ENCODE measurements around the gene NAA50. TPM values are rescaled to one million over a fixed set of nuclear protein-coding genes. Genes with fewer than 3 reads are reported as not detected.

NAA50 gene
- total RNA-seq, 8 experiments from 2014 or later: 34.0 to 108 (median 72.5) TPM

DNA sequence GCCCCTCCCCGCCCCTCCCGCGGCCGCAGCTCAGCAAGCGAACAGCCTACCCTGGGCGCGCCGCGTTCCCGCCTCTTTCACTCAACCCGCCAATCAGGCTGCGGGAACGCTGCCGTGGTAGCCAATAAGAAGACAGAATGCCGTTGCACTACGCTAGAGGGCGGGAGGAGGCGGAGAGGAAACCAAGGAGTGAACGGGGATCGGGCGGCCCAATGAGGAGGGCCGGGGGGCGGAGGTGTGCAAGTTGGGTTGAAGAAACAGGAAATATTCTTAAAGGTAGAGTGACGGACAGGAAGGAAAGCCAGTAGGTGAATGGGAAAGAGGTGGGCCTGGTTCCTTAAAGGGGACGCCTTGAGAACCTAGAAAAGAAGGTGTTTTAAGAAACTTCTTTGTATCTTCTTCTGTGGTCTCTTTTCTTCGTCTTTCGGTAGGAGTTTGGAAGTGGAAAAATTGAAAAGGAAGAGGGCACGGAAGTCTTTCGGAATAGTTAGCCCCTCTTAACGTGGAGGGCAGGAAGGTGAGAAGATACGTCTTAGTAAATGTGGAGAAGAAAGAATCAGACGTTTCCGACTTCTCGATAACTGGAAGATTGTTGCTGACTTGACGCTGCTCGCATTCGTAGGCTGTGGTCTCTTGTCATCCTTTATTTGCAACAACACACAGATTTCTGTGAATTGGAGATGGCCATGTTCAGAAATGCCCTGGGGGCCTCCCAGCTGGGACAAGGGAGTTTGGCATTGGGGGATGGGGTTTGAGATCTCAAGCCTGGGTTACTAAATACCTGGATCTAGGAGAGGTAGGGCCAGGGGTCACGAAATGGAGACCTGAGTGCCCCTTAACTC is 49.2 kb downstream of the NAA50 start:
- peaks cover 0 to 6% of the 10 kb centered on the region in 2 donors for H3K4me1 ChIP-seq (replicated peaks in 1 of 2)
- 0 to 2% (median 0%) methylated on average over 3 to 17 of the region's 38 CpGs; no CpG with 5 or more reads in 3 of the 10 experiments for WGBS, 10 experiments
- ATAC-seq (replicated peaks in 6 of 8): peak; percentile 88 to 93 (median 90)
- peak overlapping the region; percentile 69 to 97 (median 81) for H3K4me3 ChIP-seq
- in situ Hi-C loops (cut with MboI; ENCODE audit: low pct_unique_long_range_greater_than_20kb in 2 of 9, low sequenced_read_pairs in 9 of 9, unreplicated experiment in 9 of 9): no loop called here
- peak overlapping the region in 1 of 2 donors; percentile 51 for H3K27ac ChIP-seq

DNA sequence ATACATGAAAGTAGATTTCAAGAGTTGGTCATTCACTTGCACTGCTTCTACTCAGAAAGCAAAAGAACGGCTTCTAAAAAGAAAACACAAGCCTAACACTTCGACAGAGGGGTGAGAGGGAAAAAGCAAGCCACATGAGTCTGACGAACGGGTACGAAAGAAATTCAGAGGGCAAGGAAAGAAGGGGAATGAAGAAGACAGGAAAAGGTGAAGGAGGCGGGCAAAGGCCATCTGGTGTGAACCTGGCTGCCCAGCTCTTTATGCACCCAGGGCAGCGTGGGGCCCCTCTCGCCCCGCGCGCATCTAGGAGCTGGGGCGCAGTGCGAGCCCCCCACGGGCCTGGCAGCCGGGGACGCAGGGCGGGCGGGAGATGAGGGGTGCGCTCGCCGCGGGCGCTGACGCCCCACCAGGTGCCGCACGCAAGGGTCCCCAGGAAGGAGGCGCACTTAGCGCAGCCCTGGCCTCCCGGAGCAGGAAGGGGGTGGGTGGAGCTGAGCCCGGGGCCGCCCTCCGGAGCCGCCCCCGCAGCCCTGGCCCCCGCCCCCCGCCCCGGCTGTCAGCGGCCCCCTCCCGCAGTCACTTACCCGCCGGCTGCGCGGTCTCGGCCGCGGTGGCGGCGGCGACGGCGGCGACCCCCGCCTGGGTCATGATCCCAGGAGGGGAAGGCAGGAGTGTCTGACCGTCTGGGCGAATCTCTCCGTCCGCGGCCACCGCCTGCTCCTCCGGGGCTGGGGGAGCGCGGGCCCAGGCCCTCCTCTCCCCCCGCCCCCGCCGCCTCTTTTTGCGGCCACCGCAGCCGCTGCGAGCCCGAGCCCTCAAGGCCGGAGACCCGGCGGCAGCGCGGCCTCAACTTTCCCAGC is 50.0 kb downstream of the NAA50 start, which contains the start of gene USF3:
USF3 (minus strand) TSS at position 857 of the 860 bp plus-strand sequence. CDS start 21,764 bp downstream, outside the sequence.
- 0 to 4% (median 0%) methylated on average over 2 to 10 of the region's 75 CpGs; no CpG with 5 or more reads in 2 of the 10 experiments for WGBS, 10 experiments
- Histone ChIP-seq H3K4me1 (replicated peaks in 1 of 2) (peaks cover 0 to 6% of the 10 kb centered on the region in 2 donors), H3K27ac (peak within 1 kb of the TSS; percentile 83 to 92), H3K4me3 (peak within 1 kb of the TSS; percentile 69 to 97 (median 81))
- in situ Hi-C loops (cut with MboI; ENCODE audit: low pct_unique_long_range_greater_than_20kb in 2 of 9, low sequenced_read_pairs in 9 of 9, unreplicated experiment in 9 of 9): no loop called here
- peak; percentile 55 to 73 (median 68) for ATAC-seq (replicated peaks in 6 of 8)

- H3K4me1 ChIP-seq (replicated peaks in 1 of 2): peaks cover 0 to 6% of the 10 kb centered on the region in 2 donors
- peak overlapping the region; percentile 69 to 97 (median 81) for H3K4me3 ChIP-seq
- no peak for ATAC-seq (replicated peaks in 6 of 8)
- WGBS, 10 experiments: 3 to 30% (median 22%) methylated on average over 2 to 8 of the region's 8 CpGs
- in situ Hi-C loops (cut with MboI; ENCODE audit: low pct_unique_long_range_greater_than_20kb in 2 of 9, low sequenced_read_pairs in 9 of 9, unreplicated experiment in 9 of 9): no loop called here
- H3K27ac ChIP-seq: no peak overlapping the region
These were observed 50.6 kb downstream of the NAA50 start for GRCh38 chr3:113695431-113695785.

GRCh38 chr3:113690482-113690881 is 55.6 kb downstream of the NAA50 start:
- no peak for ATAC-seq (replicated peaks in 6 of 8)
- in situ Hi-C loops (cut with MboI; ENCODE audit: low pct_unique_long_range_greater_than_20kb in 2 of 9, low sequenced_read_pairs in 9 of 9, unreplicated experiment in 9 of 9): no loop called here
- 93 to 100% (median 100%) methylated on average over 2 to 3 of the region's 3 CpGs; no CpG with 5 or more reads in 1 of the 10 experiments for WGBS, 10 experiments

DNA sequence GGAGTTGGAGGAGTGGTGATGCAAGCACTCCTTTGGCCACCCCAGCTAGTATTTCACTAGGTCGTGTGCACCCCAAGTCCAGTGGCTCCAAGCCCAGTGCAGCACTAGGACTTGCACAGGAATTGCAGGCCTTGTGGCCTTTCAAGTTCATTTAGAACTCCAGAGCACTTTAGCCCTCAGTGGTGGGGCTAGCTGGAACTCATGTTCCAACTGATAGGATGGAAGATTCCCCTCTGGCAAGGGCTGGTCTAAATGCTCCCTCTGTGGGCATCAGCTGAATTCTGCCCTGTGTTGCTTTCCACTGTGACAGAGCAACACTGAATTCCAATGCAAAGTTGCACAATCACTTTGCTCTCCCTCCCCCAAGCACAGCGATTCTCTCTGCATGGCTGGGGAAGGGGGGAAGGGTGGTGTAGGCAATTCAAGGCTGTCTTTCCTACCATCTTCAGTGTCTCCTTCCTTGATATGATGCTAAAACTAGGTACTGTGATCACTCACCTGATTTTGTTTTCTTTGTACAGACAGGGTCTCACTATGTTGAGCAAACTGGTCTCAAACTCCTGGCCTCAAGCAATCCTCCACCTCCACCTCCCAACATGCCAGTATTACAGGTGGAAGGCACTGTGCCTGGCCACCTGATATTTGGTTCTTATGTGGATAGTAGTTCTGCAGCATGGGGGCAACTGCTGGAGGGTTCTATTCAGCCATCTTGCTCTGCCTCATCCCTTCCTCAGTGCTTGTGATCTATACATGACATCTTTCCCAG is 59.9 kb downstream of the NAA50 start:
- in situ Hi-C loops (cut with MboI; ENCODE audit: low pct_unique_long_range_greater_than_20kb in 2 of 9, low sequenced_read_pairs in 9 of 9, unreplicated experiment in 9 of 9): no loop called here
- 40 to 100% (median 80%) methylated on average over 1 to 2 of the region's 2 CpGs; no CpG with 5 or more reads in 3 of the 10 experiments for WGBS, 10 experiments
- no peak overlapping the region for H3K4me3 ChIP-seq
- no peak overlapping the region for H3K27ac ChIP-seq
- no peaks in the 10 kb centered on the region for H3K4me1 ChIP-seq (replicated peaks in 1 of 2)
- peak in 3 of 8 experiments; percentile 95 to 98 (median 96) for ATAC-seq (replicated peaks in 6 of 8)

More at GRCh38 chr3:113690482-113690881, 55.6 kb downstream of the NAA50 start:
- peaks cover 0 to 6% of the 10 kb centered on the region in 2 donors for H3K4me1 ChIP-seq (replicated peaks in 1 of 2)
- no peak overlapping the region for H3K4me3 ChIP-seq
- H3K27ac ChIP-seq: no peak overlapping the region

- H3K27ac ChIP-seq: no peak overlapping the region
- in situ Hi-C loops (cut with MboI; ENCODE audit: low pct_unique_long_range_greater_than_20kb in 2 of 9, low sequenced_read_pairs in 9 of 9, unreplicated experiment in 9 of 9): no loop called here
- ATAC-seq (replicated peaks in 6 of 8): no peak
- H3K4me1 ChIP-seq (replicated peaks in 1 of 2): no peaks in the 10 kb centered on the region
- 80 to 100% (median 96%) methylated on average over 1 to 3 of the region's 5 CpGs; no CpG with 5 or more reads in 1 of the 10 experiments for WGBS, 10 experiments
- H3K4me3 ChIP-seq: no peak overlapping the region
These were observed 60.9 kb downstream of the NAA50 start for GRCh38 chr3:113685124-113685523.

DNA sequence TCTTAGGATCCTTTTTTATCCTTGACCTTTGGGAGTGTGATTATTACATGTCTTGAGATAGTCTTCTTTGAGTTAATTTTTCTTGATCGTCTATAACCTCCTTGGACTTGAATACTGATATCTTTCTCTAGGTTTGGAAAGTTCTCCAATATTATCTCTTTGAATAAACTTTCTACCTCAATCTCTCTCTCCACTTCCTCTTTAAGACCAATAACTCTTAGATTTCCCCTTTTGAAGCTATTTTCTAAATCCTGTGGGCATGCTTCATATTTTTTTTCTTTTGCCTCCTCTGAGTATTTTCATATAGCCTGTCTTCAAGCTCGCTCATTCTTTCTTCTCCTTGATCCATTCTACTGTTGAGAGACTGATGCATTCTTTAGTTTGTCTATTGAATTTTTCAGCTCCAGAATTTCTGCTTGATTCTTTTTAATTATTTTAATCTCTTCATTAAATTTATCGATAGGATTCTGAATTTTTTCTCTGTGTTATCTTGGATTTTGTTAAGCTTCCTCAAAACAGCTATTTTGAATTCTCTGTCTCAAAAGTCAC is 61.7 kb downstream of the NAA50 start:
- no peaks in the 10 kb centered on the region for H3K4me1 ChIP-seq (replicated peaks in 1 of 2)
- in situ Hi-C loops (cut with MboI; ENCODE audit: low pct_unique_long_range_greater_than_20kb in 2 of 9, low sequenced_read_pairs in 9 of 9, unreplicated experiment in 9 of 9): no loop called here
- H3K27ac ChIP-seq: no peak overlapping the region
- ATAC-seq (replicated peaks in 6 of 8): no peak
- WGBS, 10 experiments: 90 to 100% (median 96%) methylated on average over 2 to 3 of the region's 3 CpGs
- no peak overlapping the region for H3K4me3 ChIP-seq

DNA sequence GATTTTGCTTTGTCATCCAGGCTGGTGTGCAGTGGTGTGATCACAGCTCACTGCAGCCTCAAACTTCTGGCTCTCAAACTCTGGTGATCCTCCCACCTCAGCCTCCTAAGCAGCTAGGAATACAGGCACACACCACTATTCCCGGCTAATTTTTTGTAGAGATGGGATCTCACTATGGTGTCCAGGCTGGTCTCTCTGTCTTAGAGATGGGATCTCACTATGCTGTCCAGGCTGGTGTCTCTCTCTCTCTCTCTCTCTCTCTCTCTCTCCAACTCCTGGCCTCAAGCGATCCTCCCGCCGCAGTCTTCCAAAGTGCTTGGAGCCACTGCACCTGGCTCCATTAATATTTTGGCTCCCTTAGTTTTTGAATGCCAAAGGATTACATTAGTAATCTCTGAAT is 67.3 kb downstream of the NAA50 start:
- 87 to 100% (median 100%) methylated on average over 1 to 4 of the region's 4 CpGs; no CpG with 5 or more reads in 3 of the 10 experiments for WGBS, 10 experiments
- Histone ChIP-seq H3K4me3 (no peak overlapping the region), H3K27ac (no peak overlapping the region), H3K4me1 (replicated peaks in 1 of 2) (no peaks in the 10 kb centered on the region)
- in situ Hi-C loops (cut with MboI; ENCODE audit: low pct_unique_long_range_greater_than_20kb in 2 of 9, low sequenced_read_pairs in 9 of 9, unreplicated experiment in 9 of 9): no loop called here
- no peak for ATAC-seq (replicated peaks in 6 of 8)

DNA sequence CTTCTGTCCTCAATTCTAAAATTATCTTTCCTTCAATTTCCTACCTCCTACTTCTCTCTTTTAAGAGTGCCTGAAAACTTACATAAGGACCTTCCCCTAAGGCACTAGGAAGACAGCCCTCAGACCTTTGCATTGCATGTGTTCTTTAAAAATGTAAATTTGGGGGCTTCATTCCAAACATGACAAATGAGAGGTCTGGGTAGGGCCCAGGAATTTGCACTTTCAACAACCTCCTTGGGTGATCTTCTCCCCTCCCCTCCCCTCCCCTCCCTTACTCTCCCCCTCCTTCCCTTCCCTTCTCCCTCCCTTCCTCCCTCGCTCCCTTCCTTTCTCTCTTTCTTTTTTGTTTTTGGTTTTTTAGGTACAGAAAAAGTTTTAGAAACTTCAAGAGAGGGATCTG is 68.3 kb downstream of the NAA50 start:
- no peak overlapping the region for H3K4me3 ChIP-seq
- no peak overlapping the region for H3K27ac ChIP-seq
- peak in 3 of 8 experiments; percentile 62 to 84 (median 67) for ATAC-seq (replicated peaks in 6 of 8)
- in situ Hi-C loops (cut with MboI; ENCODE audit: low pct_unique_long_range_greater_than_20kb in 2 of 9, low sequenced_read_pairs in 9 of 9, unreplicated experiment in 9 of 9): no loop called here
- H3K4me1 ChIP-seq (replicated peaks in 1 of 2): no peaks in the 10 kb centered on the region
- no CpG with 5 or more reads among the region's 1 CpG for WGBS, 10 experiments

GRCh38 chr3:113676261-113676660 is 69.8 kb downstream of the NAA50 start:
- 80 to 100% (median 100%) methylated on average over 1 to 3 of the region's 3 CpGs; no CpG with 5 or more reads in 2 of the 10 experiments for WGBS, 10 experiments
- no peak overlapping the region for H3K4me3 ChIP-seq
- ATAC-seq (replicated peaks in 6 of 8): no peak
- no peak overlapping the region for H3K27ac ChIP-seq
- in situ Hi-C loops (cut with MboI; ENCODE audit: low pct_unique_long_range_greater_than_20kb in 2 of 9, low sequenced_read_pairs in 9 of 9, unreplicated experiment in 9 of 9): no loop called here
- no peaks in the 10 kb centered on the region for H3K4me1 ChIP-seq (replicated peaks in 1 of 2)

- WGBS, 10 experiments: 73 to 100% (median 94%) methylated on average over 1 to 4 of the region's 4 CpGs; no CpG with 5 or more reads in 1 of the 10 experiments
- no peak for ATAC-seq (replicated peaks in 6 of 8)
- Histone ChIP-seq H3K27ac (no peak overlapping the region), H3K4me3 (no peak overlapping the region), H3K4me1 (replicated peaks in 1 of 2) (no peaks in the 10 kb centered on the region)
- in situ Hi-C loops (cut with MboI; ENCODE audit: low pct_unique_long_range_greater_than_20kb in 2 of 9, low sequenced_read_pairs in 9 of 9, unreplicated experiment in 9 of 9): no loop called here
These were observed 72.5 kb downstream of the NAA50 start for GRCh38 chr3:113673593-113673992.

DNA sequence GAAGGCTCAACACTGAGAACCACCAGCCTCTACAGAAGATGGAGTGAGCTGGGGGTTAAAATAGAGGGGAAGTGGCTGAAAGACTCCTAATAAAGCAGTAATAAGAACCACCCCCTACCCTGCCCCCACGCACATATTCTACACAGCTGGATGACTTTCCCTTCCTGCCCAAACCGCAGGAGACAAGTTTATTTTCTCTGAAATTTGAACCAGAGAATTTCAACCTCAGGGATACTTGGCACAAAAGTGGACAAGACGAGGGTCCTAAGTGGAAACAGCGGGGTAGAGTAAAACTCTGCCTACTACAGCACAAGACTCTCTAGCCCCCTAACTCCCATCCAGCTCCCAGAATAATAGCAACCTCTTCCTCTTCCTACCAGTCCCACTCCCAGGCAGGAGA is 78.0 kb downstream of the NAA50 start:
- in situ Hi-C loops (cut with MboI; ENCODE audit: low pct_unique_long_range_greater_than_20kb in 2 of 9, low sequenced_read_pairs in 9 of 9, unreplicated experiment in 9 of 9): no loop called here

More for the DNA sequence above, 78.0 kb downstream of the NAA50 start:
- WGBS, 10 experiments: 0 to 93% (median 34%) methylated on average over 1 to 4 of the region's 4 CpGs; no CpG with 5 or more reads in 2 of the 10 experiments
- no peak for ATAC-seq (replicated peaks in 6 of 8)
- Histone ChIP-seq H3K27ac (no peak overlapping the region), H3K4me1 (replicated peaks in 1 of 2) (peaks cover 0 to 4% of the 10 kb centered on the region in 2 donors), H3K4me3 (no peak overlapping the region)

Data from motor neuron (in vitro differentiated cells).